GM12878 (cell line): Measurements from ENCODE around the gene MTR. TPM values are rescaled to one million over a fixed set of nuclear protein-coding genes. Genes with fewer than 3 reads are reported as not detected.

ENCODE experiments used
- ATAC-seq: fragments of 200-7000 bp; cut with Tn5 transposase; 3 replicates; pipeline ENCODE4 v1.9.1; 2020; ENCODE audit warnings: mild to moderate bottlenecking, moderate library complexity
- BruUV-seq: library from RNA; stranded (reverse); fragments of 400-500 nt; replicated peaks from 2 replicates; lab custom pipeline; 2021; lab: Mats Ljungman, UMichigan
- CTCF ChIA-PET: fragments of 300-600 bp; sonication (Branson Sonifier 250); formaldehyde crosslinking; extraction: SDS; loops from one replicate; lab custom pipeline; 2021; ENCODE audit warnings: inconsistent platforms; lab: Yijun Ruan, JAX
- POLR2A ChIA-PET: fragments of 350-600 bp; formaldehyde crosslinking; extraction: SDS; loops from one replicate; lab custom pipeline; 2021; ENCODE audit warnings: inconsistent platforms; lab: Charles Lee
- RAD21 ChIA-PET: fragments of 300-600 bp; sonication (Branson Sonifier 250); formaldehyde crosslinking; loops from one replicate; lab custom pipeline; 2023; ENCODE audit warnings: antibody characterized with exemption; ENCODE audit not compliant: unreplicated experiment; lab: Charles Lee
- SMC1A ChIA-PET: fragments of 300-600 bp; sonication (Branson Sonifier 250); formaldehyde crosslinking; loops from one replicate; lab custom pipeline; 2023; ENCODE audit not compliant: unreplicated experiment, uncharacterized antibody; lab: Charles Lee
- DNase-seq: peaks from one replicate; pipeline ENCODE4 v3.0.0-alpha.2; 2011; ENCODE audit warnings: low read depth, low spot score
- FAIRE-seq: peaks from 3 replicates; lab custom pipeline; 2011; peaks lifted over from hg19 to GRCh38; lab: Jason Lieb, UNC
- H2AFZ ChIP-seq: 2 replicates; pipeline ENCODE4 v1.6.0; 2011; ENCODE audit warnings: low read depth, low read length, control low read depth; ENCODE audit not compliant: control insufficient read depth
- H3K27ac ChIP-seq: 2 replicates; pipeline ENCODE4 v1.5.1; 2011; ENCODE audit warnings: control low read depth; ENCODE audit not compliant: control insufficient read depth, insufficient read depth
- H3K27me3 ChIP-seq, 2 experiments: replicated peaks in 1 of 2; 2 replicates each; pipeline versions ENCODE4 v1.6.0 to v1.6.1; 2011; ENCODE audit warnings: low read length in 1 of 2; ENCODE audit not compliant: control insufficient read depth in 2 of 2, insufficient read depth in 2 of 2
- H3K36me3 ChIP-seq, 2 experiments: 2 replicates each; pipeline ENCODE4 v1.5.1; 2011; ENCODE audit warnings: low read length in 1 of 2; ENCODE audit not compliant: control insufficient read depth in 2 of 2, insufficient read depth in 2 of 2
- H3K4me1 ChIP-seq: 2 replicates; pipeline ENCODE4 v1.6.1; 2011; ENCODE audit warnings: mild to moderate bottlenecking, low read length, moderate library complexity, mixed read lengths; ENCODE audit not compliant: control insufficient read depth, insufficient read depth
- H3K4me2 ChIP-seq: 2 replicates; pipeline ENCODE4 v1.6.0; 2011; ENCODE audit warnings: control low read depth; ENCODE audit not compliant: control insufficient read depth, insufficient read depth
- H3K4me3 ChIP-seq: fragments of 200-600 bp; sonication (generic); 2 replicates; pipeline ENCODE4 v1.5.1; 2016
- H3K79me2 ChIP-seq: 2 replicates; pipeline ENCODE4 v1.6.0; 2011; ENCODE audit warnings: low read length; ENCODE audit not compliant: control insufficient read depth, insufficient read depth
- H3K9ac ChIP-seq: 2 replicates; pipeline ENCODE4 v1.8.0; 2011; ENCODE audit warnings: low read length, control low read depth, mixed read lengths; ENCODE audit not compliant: control insufficient read depth, insufficient read depth
- H3K9me3 ChIP-seq: replicated peaks from 3 replicates; pipeline ENCODE4 v1.5.1; 2011; ENCODE audit warnings: mild to moderate bottlenecking, low read length; ENCODE audit not compliant: control insufficient read depth, insufficient read depth
- H4K20me1 ChIP-seq: 2 replicates; pipeline ENCODE4 v1.6.0; 2011; ENCODE audit not compliant: control insufficient read depth, insufficient read depth
- BMI1 ChIP-seq: fragments of 450-650 bp; IDR thresholded peaks from 2 replicates; pipeline ENCODE4 v1.6.1; 2016; ENCODE audit warnings: mild to moderate bottlenecking, moderate library complexity, borderline replicate concordance
- DPF2 ChIP-seq: fragments of 450-650 bp; IDR thresholded peaks from 2 replicates; pipeline ENCODE4 v1.6.1; 2017; ENCODE audit warnings: mild to moderate bottlenecking
- IKZF1 ChIP-seq: fragments of 450-650 bp; conservative IDR thresholded peaks from 2 replicates; pipeline ENCODE4 v1.6.1; 2017; ENCODE audit warnings: antibody characterized with exemption, mild to moderate bottlenecking
- NR2F1 ChIP-seq: fragments of 450-650 bp; conservative IDR thresholded peaks from 2 replicates; pipeline ENCODE4 v1.6.1; 2017; ENCODE audit warnings: mild to moderate bottlenecking
- POLR2AphosphoS2 ChIP-seq: IDR thresholded peaks from 2 replicates; pipeline ENCODE4 v1.6.1; 2011; ENCODE audit warnings: low read depth, mild to moderate bottlenecking, low read length, improper control_type of control experiment, moderate library complexity
- POLR2AphosphoS5 ChIP-seq: IDR thresholded peaks from 2 replicates; pipeline ENCODE4 v1.6.1; 2011; ENCODE audit warnings: mild to moderate bottlenecking, low read length, inconsistent platforms
- POU2F2 ChIP-seq: IDR thresholded peaks from 3 replicates; pipeline ENCODE4 v1.6.1; 2011; ENCODE audit warnings: low read depth, mild to moderate bottlenecking, low read length, borderline replicate concordance
- RB1 ChIP-seq: fragments of 450-650 bp; formaldehyde crosslinking; IDR thresholded peaks from 2 replicates; pipeline ENCODE4 v1.6.1; 2017; ENCODE audit warnings: mild to moderate bottlenecking, borderline replicate concordance
- RCOR1 ChIP-seq: conservative IDR thresholded peaks from 2 replicates; pipeline ENCODE4 v1.6.1; 2012; ENCODE audit warnings: low read depth, low read length, improper control_type of control experiment
- RELA ChIP-seq: fragments of 450-650 bp; IDR thresholded peaks from 2 replicates; pipeline ENCODE4 v1.8.0; 2014; ENCODE audit warnings: borderline replicate concordance; ENCODE audit not compliant: partially characterized antibody
- SMAD1 ChIP-seq: fragments of 450-650 bp; IDR thresholded peaks from 2 replicates; pipeline ENCODE4 v1.6.1; 2018; ENCODE audit warnings: mild to moderate bottlenecking, low read depth; ENCODE audit not compliant: partially characterized antibody
- TARDBP ChIP-seq: IDR thresholded peaks from 2 replicates; pipeline ENCODE4 v1.6.1; 2016; ENCODE audit warnings: borderline replicate concordance
- WGBS: methylation state at CpG from one replicate; pipeline ENCODE4 v1.1.6; 2016; ENCODE audit warnings: low lambda C conversion rate; ENCODE audit not compliant: insufficient replicate concordance, insufficient coverage; ENCODE audit errors: missing lambda C conversion rate; 5-methylcytosine and 5-hydroxymethylcytosine counted together
- in situ Hi-C: fragments of 300-500 bp; cut with MboI; formaldehyde crosslinking; loops from 9 replicates; pipeline ENCODE4 v1.14.3; 2018; ENCODE audit warnings: mixed read lengths
- intact Hi-C: fragments of 100-400 bp; cut with micrococcal nuclease; formaldehyde crosslinking; loops from one replicate; pipeline ENCODE4 v1.14.2; 2022; ENCODE audit not compliant: unreplicated experiment
- polyA plus RNA-seq, 11 experiments: library from polyadenylated mRNA; depleted of rRNA in 4 of 11; unstranded in 6 of 11; stranded (reverse) in 5 of 11; fragments of >200 nt; fragmentation: Nextera tagmentation in 4 of 11; fragmentation: Illumina TruSeq in 1 of 11; extraction: Ambion mirVana in 4 of 11; extraction: Trizol in 1 of 11; gene quantifications; 1 replicate in 1 of 11; 2 replicates in 10 of 11; pipeline versions ENCODE4 v1.2.1 to v1.2.3, GENCODE V29; 2011 to 2016; ENCODE audit warnings: inconsistent platforms in 2 of 11, missing spikeins in 2 of 11, low read depth in 1 of 11
- total RNA-seq, 4 experiments: library from RNA; depleted of rRNA in 3 of 4; stranded (reverse); fragments of >200 nt in 3 of 4; fragmentation: Illumina TruSeq in 1 of 4; extraction: Trizol in 1 of 4; gene quantifications; 2 replicates each; pipeline versions ENCODE4 v1.2.1 to v1.2.3, GENCODE V29; 2013 to 2021
- TF ChIP-seq, protein P1 (sequence below): fragments of 450-650 bp; formaldehyde crosslinking; IDR thresholded peaks from 2 replicates; pipeline ENCODE4 v1.5.0; 2022; ENCODE audit warnings: mild to moderate bottlenecking, missing genetic modification characterization

Gene MTR
- total and polyA plus RNA-seq, 10 of the 15 experiments (the other 5 are each of a cell fraction or from before 2014, with no cell fraction given), result 2.4 to 38.7 (median 16.5) TPM

DNA sequence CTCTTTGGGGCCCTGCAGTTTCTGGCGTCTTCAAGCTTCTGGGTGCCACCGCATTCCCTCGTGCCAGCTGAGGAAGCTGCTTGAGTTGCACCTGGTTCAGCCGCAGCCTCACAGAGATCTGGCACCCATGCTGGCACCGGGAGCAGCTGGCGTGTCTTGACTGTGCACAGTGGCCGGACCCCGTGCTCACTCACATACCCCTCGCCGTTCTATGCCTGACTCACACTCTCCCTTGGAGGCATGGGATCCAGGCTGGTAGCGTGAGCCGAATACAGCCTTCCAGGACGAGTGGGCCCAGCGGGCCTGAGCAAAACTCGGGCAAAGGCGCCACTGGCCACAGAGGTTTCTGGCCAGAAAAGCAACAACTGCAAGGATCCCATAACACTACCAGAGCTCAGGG is 8.6 kb upstream of the MTR start:
- DNase-seq (no peak), FAIRE-seq (no peak), ATAC-seq (no peak)
- ChIA-PET POLR2A (interaction anchor here (1.1 kb wide), 1 partner anchor 9 kb away, joined by 4 read pairs; the partner anchor contains the start of gene MTR), RAD21 (no interaction called here), SMC1A (interaction anchor here (1.8 kb wide), 1 partner anchor 9 kb away, joined by 5 read pairs; the partner anchor contains the start of gene MTR), CTCF (interaction anchor here (0.7 to 2.1 kb wide), 3 partner anchors 13 to 809 kb away, joined by 3 to 5 read pairs (median 3); no protein-coding TSS in a partner anchor)
- no peaks in the 10 kb centered on the region for H3K27me3 ChIP-seq
- no peak overlapping the region for H3K4me2 ChIP-seq
- no peak for TF ChIP-seq POLR2AphosphoS2
- TF ChIP-seq NR2F1, result no peak
- no peak for TF ChIP-seq POU2F2
- no peak for TF ChIP-seq TARDBP
- TF ChIP-seq SMAD1, result no peak
- no peak overlapping the region for H3K9ac ChIP-seq
- no peaks in the 10 kb centered on the region for H3K4me1 ChIP-seq
- H2AFZ ChIP-seq, result no peak overlapping the region
- intact Hi-C loops, result no loop called here
- in situ Hi-C loops, result no loop called here
- H3K79me2 ChIP-seq, result no peaks in the 10 kb centered on the region
- no peaks in the 10 kb centered on the region for H3K36me3 ChIP-seq
- 61% methylated on average over 16 of the region's 16 CpGs for WGBS
- H4K20me1 ChIP-seq, result no peaks in the 10 kb centered on the region
- BruUV-seq, result no TSS peak
- no peak overlapping the region for H3K4me3 ChIP-seq
- H3K9me3 ChIP-seq, result no peaks in the 10 kb centered on the region; the same call in 2 of the 3 replicates
- H3K27ac ChIP-seq, result no peak overlapping the region

DNA sequence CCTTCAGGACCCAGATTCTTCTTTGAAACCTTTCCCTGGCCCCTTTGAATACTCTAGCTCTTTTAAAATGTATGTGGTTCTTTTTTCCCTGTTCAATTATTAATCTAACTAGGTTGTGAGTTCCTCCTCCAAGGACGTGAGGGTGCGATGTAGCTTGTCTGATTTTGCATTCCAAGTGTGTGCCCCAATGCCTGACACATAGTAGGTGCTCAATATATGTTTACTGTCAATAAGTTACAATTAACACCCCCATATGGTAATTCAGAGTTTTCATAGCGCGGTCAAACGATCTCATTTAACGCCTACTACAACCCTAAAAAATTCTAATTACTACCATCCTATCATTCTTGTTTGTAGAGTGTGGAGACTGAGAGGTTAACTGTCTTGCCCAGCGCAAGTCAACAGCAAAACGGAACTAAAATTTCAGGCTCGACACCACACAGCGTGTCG is 482 bp upstream of the MTR start:
- Histone ChIP-seq H3K79me2 (peaks cover 41% of the 10 kb centered on the region), H3K4me1 (no peaks in the 10 kb centered on the region; the same call in 1 of the 2 replicates), H3K27ac (peak overlapping the region; percentile 45; the same call in 1 of the 2 replicates), H3K4me2 (peak overlapping the region; percentile 66), H3K9ac (no peak overlapping the region), H3K27me3 (no peaks in the 10 kb centered on the region), H3K4me3 (peak overlapping the region; percentile 97), H3K36me3 (no peaks in the 10 kb centered on the region), H4K20me1 (no peaks in the 10 kb centered on the region; the same call in 1 of the 2 replicates), H2AFZ (peak overlapping the region; percentile 97), H3K9me3 (no peaks in the 10 kb centered on the region)
- CTCF ChIA-PET, result interaction anchor here (0.7 to 1.6 kb wide), 4 partner anchors 9 to 190 kb away, joined by 3 to 10 read pairs (median 4); partner anchors contain the start of gene HEATR1
- in situ Hi-C loops, result no loop called here
- SMC1A ChIA-PET, result interaction anchor here (0.9 to 1.7 kb wide), 4 partner anchors 8 to 190 kb away, joined by 4 to 6 read pairs (median 5); partner anchors contain the start of gene HEATR1
- POLR2A ChIA-PET, result interaction anchor here (0.5 to 1.9 kb wide), 5 partner anchors 8 to 634 kb away, joined by 3 to 13 read pairs (median 4); partner anchors contain the start of gene HEATR1
- no peak for FAIRE-seq
- no peak for DNase-seq
- intact Hi-C loops, result loop anchor here (1.0 kb wide), 1 partner anchor 190 kb away; the partner anchor contains the start of gene HEATR1
- no peak for ATAC-seq
- 7% methylated on average over 11 of the region's 11 CpGs for WGBS
- BruUV-seq, result TSS peak; percentile 77
- RAD21 ChIA-PET, result interaction anchor here (1.1 to 1.4 kb wide), 2 partner anchors 36 to 190 kb away, joined by 4 to 5 read pairs; partner anchors contain the start of gene HEATR1
- TF ChIP-seq RELA (peak; percentile 48), DPF2 (peak; percentile 80), BMI1 (0 out of 2 replicates have a peak, but pooled peaks have one; percentile 30), RB1 (peak; percentile 74; the same call in 1 of the 2 replicates), POLR2AphosphoS5 (no peak), RCOR1 (no peak), IKZF1 (no peak)
- TF ChIP-seq, protein P1, sequence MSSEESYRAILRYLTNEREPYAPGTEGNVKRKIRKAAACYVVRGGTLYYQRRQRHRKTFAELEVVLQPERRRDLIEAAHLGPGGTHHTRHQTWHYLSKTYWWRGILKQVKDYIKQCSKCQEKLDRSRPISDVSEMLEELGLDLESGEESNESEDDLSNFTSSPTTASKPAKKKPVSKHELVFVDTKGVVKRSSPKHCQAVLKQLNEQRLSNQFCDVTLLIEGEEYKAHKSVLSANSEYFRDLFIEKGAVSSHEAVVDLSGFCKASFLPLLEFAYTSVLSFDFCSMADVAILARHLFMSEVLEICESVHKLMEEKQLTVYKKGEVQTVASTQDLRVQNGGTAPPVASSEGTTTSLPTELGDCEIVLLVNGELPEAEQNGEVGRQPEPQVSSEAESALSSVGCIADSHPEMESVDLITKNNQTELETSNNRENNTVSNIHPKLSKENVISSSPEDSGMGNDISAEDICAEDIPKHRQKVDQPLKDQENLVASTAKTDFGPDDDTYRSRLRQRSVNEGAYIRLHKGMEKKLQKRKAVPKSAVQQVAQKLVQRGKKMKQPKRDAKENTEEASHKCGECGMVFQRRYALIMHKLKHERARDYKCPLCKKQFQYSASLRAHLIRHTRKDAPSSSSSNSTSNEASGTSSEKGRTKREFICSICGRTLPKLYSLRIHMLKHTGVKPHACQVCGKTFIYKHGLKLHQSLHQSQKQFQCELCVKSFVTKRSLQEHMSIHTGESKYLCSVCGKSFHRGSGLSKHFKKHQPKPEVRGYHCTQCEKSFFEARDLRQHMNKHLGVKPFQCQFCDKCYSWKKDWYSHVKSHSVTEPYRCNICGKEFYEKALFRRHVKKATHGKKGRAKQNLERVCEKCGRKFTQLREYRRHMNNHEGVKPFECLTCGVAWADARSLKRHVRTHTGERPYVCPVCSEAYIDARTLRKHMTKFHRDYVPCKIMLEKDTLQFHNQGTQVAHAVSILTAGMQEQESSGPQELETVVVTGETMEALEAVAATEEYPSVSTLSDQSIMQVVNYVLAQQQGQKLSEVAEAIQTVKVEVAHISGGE (CRISPR knock-in tag), result peak; percentile 84
